Vagina (tissue), 2 donors: Measurements from ENCODE around the gene ADARB2. TPM values are rescaled to one million over a fixed set of nuclear protein-coding genes. Genes with fewer than 3 reads are reported as not detected.

Source experiments
- DNase-seq, 2 donors: peaks; one replicate each; pipeline ENCODE4 v3.0.0-alpha.2; 2017; ENCODE audit errors: extremely low spot score in 2 of 2
- H3K27ac ChIP-seq: fragments of 200-600 bp; sonication (generic); one replicate; pipeline ENCODE4 v1.5.1; 2019
- H3K27me3 ChIP-seq: fragments of 200-600 bp; sonication (generic); one replicate; pipeline ENCODE4 v1.5.1; 2019
- H3K36me3 ChIP-seq, 2 donors: fragments of 200-600 bp; sonication (generic); one replicate each; pipeline ENCODE4 v1.5.1; 2017 to 2019
- H3K4me1 ChIP-seq: fragments of 200-600 bp; sonication (generic); one replicate; pipeline ENCODE4 v1.5.1; 2019
- H3K4me3 ChIP-seq, 2 donors: fragments of 200-600 bp; sonication (generic); 1 replicate in 1 of 2; 2 replicates in 1 of 2; pipeline ENCODE4 v1.5.1; 2016 to 2019
- H3K9me3 ChIP-seq: fragments of 200-600 bp; sonication (generic); one replicate; pipeline ENCODE4 v1.5.1; 2019
- POLR2A ChIP-seq, 2 donors: fragments of 450-650 bp; IDR thresholded peaks; one replicate each; pipeline ENCODE4 v1.6.1; 2017; ENCODE audit warnings: antibody characterized with exemption in 2 of 2, mild to moderate bottlenecking in 2 of 2, moderate library complexity in 2 of 2
- POLR2AphosphoS5 ChIP-seq, 2 donors: sonication (generic); formaldehyde crosslinking; IDR thresholded peaks; one replicate each; pipeline ENCODE4 v1.9.0; 2017; ENCODE audit warnings: antibody characterized with exemption in 2 of 2, mild to moderate bottlenecking in 2 of 2, low read depth in 1 of 2; ENCODE audit not compliant: insufficient read depth in 1 of 2
- intact Hi-C: fragments of 100-400 bp; cut with DNase I; formaldehyde crosslinking; loops from one replicate; pipeline ENCODE4 v1.15.1; 2023
- total RNA-seq: library from RNA; depleted of rRNA; stranded (reverse); fragments of >200 nt; gene quantifications from one replicate; pipeline ENCODE4 v1.2.3, GENCODE V29; 2016
- TF ChIP-seq, protein P1 (sequence below), 3 experiments: fragments of 450-650 bp in 2 of 3; fragments of 200-600 bp in 1 of 3; sonication (generic) in 1 of 3; IDR thresholded peaks; one replicate each; pipeline ENCODE4 v1.5.1; 2017 to 2019; ENCODE audit warnings: antibody characterized with exemption in 3 of 3, mild to moderate bottlenecking in 2 of 3, moderate library complexity in 2 of 3

The ADARB2 gene
- total RNA-seq, 1 donor from 2014 or later, result 3.4 TPM

DNA sequence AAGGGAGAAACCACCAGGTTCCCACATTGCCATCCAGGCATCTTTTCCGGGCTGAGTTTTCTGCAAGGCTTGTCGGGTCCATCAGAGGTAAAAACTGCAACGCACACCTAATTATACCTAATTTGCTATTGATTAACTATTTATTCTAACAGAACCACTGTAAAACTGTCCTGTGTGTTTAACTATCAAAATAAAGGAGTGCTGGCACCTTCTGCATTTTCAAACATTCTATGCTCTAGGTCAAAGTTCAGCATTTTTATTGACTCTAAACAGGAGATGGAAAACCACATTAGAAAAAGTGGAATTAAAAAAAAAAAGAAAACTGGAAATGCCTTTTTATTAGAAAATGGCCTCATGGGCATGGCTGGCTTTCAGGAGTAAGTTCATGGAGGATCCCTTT lies 82.0 kb downstream of the ADARB2 start:
- Histone ChIP-seq H3K27me3 (no peaks in the 10 kb centered on the region), H3K4me3 (no peak overlapping the region), H3K36me3 (no peaks in the 10 kb centered on the region), H3K27ac (no peak overlapping the region), H3K9me3 (no peaks in the 10 kb centered on the region), H3K4me1 (no peaks in the 10 kb centered on the region)
- TF ChIP-seq POLR2AphosphoS5 (IDR thresholded peaks at IDR 0.05; ENCODE audit: insufficient read depth in 1 of 2, low read depth in 1 of 2) (no peak), POLR2A (IDR thresholded peaks at IDR 0.05) (no peak)
- TF ChIP-seq, protein P1, sequence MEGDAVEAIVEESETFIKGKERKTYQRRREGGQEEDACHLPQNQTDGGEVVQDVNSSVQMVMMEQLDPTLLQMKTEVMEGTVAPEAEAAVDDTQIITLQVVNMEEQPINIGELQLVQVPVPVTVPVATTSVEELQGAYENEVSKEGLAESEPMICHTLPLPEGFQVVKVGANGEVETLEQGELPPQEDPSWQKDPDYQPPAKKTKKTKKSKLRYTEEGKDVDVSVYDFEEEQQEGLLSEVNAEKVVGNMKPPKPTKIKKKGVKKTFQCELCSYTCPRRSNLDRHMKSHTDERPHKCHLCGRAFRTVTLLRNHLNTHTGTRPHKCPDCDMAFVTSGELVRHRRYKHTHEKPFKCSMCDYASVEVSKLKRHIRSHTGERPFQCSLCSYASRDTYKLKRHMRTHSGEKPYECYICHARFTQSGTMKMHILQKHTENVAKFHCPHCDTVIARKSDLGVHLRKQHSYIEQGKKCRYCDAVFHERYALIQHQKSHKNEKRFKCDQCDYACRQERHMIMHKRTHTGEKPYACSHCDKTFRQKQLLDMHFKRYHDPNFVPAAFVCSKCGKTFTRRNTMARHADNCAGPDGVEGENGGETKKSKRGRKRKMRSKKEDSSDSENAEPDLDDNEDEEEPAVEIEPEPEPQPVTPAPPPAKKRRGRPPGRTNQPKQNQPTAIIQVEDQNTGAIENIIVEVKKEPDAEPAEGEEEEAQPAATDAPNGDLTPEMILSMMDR (IDR thresholded peaks at IDR 0.05), result no peak
- DNase-seq, result no peak
- intact Hi-C loops, result no loop called here

DNA sequence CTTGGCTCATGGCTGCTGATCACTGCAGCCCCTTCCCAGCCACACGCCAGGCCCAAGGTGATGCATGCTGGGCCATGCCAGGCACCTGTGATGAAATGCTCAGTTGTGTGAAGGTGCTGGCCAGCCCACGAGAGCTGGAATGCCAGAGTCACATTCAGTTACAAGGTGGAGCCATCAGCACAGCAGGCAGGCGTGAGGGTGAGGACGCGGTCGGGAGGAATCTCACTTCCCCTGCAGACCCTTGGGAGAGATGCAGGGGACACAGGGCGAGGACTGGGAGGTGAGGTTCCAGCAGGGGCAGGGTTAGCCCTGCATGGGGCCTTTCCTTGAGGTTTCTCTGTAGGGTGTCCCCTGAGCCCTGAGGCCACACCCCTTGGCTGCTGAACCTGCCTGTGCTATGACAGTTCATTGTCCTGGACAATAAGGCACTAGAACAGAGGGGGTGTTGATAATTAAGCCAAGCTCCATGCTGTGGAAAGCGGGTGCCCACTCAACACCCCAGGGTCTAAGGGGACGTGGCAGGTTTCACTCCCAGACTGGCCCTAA lies 82.4 kb downstream of the ADARB2 start:
- no peaks in the 10 kb centered on the region for H3K27me3 ChIP-seq
- no peak overlapping the region for H3K4me3 ChIP-seq
- no peak overlapping the region for H3K27ac ChIP-seq
- DNase-seq, result no peak
- intact Hi-C loops, result no loop called here
- H3K36me3 ChIP-seq, result no peaks in the 10 kb centered on the region
- H3K9me3 ChIP-seq, result no peaks in the 10 kb centered on the region
- H3K4me1 ChIP-seq, result no peaks in the 10 kb centered on the region
- TF ChIP-seq POLR2A (IDR thresholded peaks at IDR 0.05) (no peak), POLR2AphosphoS5 (IDR thresholded peaks at IDR 0.05; ENCODE audit: insufficient read depth in 1 of 2, low read depth in 1 of 2) (no peak)
- TF ChIP-seq, protein P1 (IDR thresholded peaks at IDR 0.05), result no peak

DNA sequence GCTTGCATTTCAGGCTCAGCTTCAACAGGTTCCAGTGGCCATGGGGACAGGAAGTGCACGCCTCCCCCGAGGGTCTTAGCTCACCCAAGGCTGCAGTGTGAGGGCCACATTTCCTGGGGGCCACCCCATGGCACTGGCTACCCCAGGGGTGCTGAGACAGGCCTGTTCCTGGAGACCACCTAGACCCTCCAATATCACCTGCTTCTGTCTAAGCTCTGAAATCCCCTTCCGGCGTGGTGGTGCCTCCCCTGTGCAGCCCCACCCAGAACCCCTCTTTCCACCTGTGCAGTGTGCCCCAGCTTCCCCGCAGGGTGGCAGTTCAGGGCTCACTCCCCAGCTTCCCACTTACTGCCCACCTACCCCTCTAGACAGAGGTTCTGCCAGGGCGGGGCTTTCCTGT lies 83.1 kb downstream of the ADARB2 start:
- Histone ChIP-seq H3K4me3 (no peak overlapping the region), H3K27me3 (no peaks in the 10 kb centered on the region), H3K27ac (no peak overlapping the region), H3K9me3 (no peaks in the 10 kb centered on the region), H3K36me3 (no peaks in the 10 kb centered on the region), H3K4me1 (no peaks in the 10 kb centered on the region)
- intact Hi-C loops, result no loop called here
- TF ChIP-seq POLR2A (IDR thresholded peaks at IDR 0.05) (no peak), POLR2AphosphoS5 (IDR thresholded peaks at IDR 0.05; ENCODE audit: insufficient read depth in 1 of 2, low read depth in 1 of 2) (no peak)
- TF ChIP-seq, protein P1 (IDR thresholded peaks at IDR 0.05), result no peak
- no peak for DNase-seq

DNA sequence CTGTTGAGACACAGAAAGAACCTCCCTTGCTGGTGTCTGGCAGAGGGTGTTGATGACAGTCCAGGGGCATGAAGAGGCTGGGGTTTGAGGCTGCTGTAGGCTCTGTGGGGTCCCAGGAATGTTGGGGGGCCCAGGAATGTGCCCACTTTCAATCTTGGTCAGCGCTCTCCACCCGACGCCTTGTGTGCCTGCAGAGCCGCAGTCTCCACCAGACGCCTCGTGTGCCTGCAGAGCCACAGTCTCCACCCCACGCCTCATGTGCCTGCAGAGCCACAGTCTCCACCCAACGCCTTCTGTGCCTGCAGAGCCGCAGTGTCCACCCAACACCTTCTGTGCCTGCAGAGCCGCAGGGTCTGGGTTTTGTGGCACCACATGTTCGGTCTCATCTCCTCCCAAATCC lies 84.0 kb downstream of the ADARB2 start:
- Histone ChIP-seq H3K9me3 (no peaks in the 10 kb centered on the region), H3K27me3 (no peaks in the 10 kb centered on the region), H3K36me3 (no peaks in the 10 kb centered on the region), H3K4me1 (no peaks in the 10 kb centered on the region), H3K27ac (no peak overlapping the region), H3K4me3 (no peak overlapping the region)
- intact Hi-C loops, result no loop called here
- no peak for DNase-seq
- TF ChIP-seq POLR2A (IDR thresholded peaks at IDR 0.05), result no peak
- no peak for TF ChIP-seq POLR2AphosphoS5 (IDR thresholded peaks at IDR 0.05; ENCODE audit: insufficient read depth in 1 of 2, low read depth in 1 of 2)

DNA sequence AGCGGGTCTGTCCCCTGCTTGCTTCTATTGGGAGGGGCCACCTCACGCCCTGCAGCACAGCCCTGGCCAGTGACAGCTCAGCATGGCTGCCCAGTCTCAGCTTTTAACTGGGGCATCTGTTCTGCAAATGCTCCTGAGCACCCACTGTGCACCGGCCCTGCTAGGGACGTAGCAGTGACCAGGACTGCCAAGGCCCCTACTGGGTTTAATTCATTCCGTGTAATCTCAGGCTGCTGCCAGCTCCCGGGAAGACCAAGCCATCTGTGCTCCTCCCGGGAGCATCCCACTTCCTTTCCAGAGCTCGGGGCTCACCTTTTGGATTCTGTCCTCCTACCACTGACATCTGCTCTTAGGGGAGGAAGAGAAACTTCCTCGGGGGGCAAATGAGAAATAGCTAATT lies 85.2 kb downstream of the ADARB2 start:
- H3K36me3 ChIP-seq, result no peaks in the 10 kb centered on the region
- no peak for DNase-seq
- TF ChIP-seq POLR2AphosphoS5 (IDR thresholded peaks at IDR 0.05; ENCODE audit: insufficient read depth in 1 of 2, low read depth in 1 of 2) (no peak), POLR2A (IDR thresholded peaks at IDR 0.05) (no peak)
- TF ChIP-seq, protein P1 (IDR thresholded peaks at IDR 0.05), result no peak
- intact Hi-C loops, result no loop called here
- H3K27ac ChIP-seq, result no peak overlapping the region
- no peaks in the 10 kb centered on the region for H3K9me3 ChIP-seq
- no peaks in the 10 kb centered on the region for H3K4me1 ChIP-seq
- H3K4me3 ChIP-seq, result no peak overlapping the region
- H3K27me3 ChIP-seq, result no peaks in the 10 kb centered on the region
